ENCODE data around the gene ATP2B3. TPM values are rescaled to one million over a fixed set of nuclear protein-coding genes. Genes with fewer than 3 reads are reported as not detected.

ATP2B3 gene
- total RNA-seq, 4 donors from 2014 or later: 0.13 to 0.37 (median 0.31) TPM; not detected in 1

- peaks cover 0 to 52% of the 10 kb centered on the region in 2 donors for H3K36me3 ChIP-seq
- TF ChIP-seq EP300 (IDR thresholded peaks at IDR 0.05): no peak
- no peak for TF ChIP-seq CTCF (IDR thresholded peaks at IDR 0.05)
- no peak for TF ChIP-seq POLR2A (IDR thresholded peaks at IDR 0.05)
- TF ChIP-seq POLR2AphosphoS5 (IDR thresholded peaks at IDR 0.05): no peak
Measured at GRCh38 chrX:153587342-153587741, 69.9 kb downstream of the ATP2B3 start.

DNA sequence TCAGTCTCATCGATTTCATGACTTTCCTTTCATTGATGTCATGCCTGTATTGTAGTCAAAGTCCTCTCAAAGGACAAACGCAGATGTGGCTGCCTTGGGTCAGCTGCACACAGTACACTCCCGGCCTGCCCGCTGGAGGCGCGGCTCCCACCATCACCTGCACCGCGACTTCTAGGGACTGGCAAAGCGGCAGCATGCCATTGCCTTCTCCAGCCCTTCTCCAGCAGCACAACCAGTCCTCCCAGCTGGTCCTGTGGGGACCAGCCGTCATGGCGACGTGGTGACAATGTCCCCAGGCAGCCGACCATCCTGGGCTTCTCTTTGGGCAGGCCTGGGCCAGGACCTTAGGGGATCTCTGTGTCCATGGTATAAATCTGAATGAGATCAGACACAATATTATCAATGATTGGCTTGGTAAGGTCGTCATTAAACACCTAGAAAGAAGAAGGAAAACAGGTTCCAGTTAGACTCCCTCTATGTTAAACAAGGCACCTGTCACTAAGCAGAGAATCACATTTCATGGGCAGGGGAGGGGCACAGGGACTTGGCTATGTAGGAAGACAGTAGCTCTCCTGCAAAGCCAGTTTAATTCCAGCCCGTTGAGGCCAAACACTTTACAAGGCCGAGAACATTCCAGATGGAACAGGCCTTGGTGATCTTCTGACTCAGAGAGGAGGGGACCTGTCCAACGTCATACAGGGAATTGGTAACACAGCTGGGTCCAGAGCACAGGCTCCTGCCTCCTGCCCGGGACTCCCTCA, 70.8 kb downstream of the ATP2B3 start:
- H3K36me3 ChIP-seq: peaks cover 0 to 60% of the 10 kb centered on the region in 2 donors
- TF ChIP-seq POLR2AphosphoS5 (IDR thresholded peaks at IDR 0.05) (no peak), EP300 (IDR thresholded peaks at IDR 0.05) (no peak), CTCF (IDR thresholded peaks at IDR 0.05) (no peak), POLR2A (IDR thresholded peaks at IDR 0.05) (no peak)
- peaks cover 0 to 4% (median 0%) of the 10 kb centered on the region in 3 donors for H3K4me1 ChIP-seq
- no peak overlapping the region for H3K4me3 ChIP-seq
- H3K9me3 ChIP-seq: no peaks in the 10 kb centered on the region
- no peak for ATAC-seq
- WGBS, 2 donors (ENCODE audit: low coverage in 1 of 2): 60 to 100% methylated on average over 1 to 3 of the region's 18 CpGs
- H3K27ac ChIP-seq: no peak overlapping the region
- no peaks in the 10 kb centered on the region for H3K27me3 ChIP-seq

More at GRCh38 chrX:153587342-153587741, 69.9 kb downstream of the ATP2B3 start:
- Histone ChIP-seq H3K27me3 (no peaks in the 10 kb centered on the region), H3K27ac (no peak overlapping the region), H3K9me3 (no peaks in the 10 kb centered on the region), H3K4me1 (no peaks in the 10 kb centered on the region), H3K4me3 (no peak overlapping the region)
- 73 to 100% methylated on average over 1 to 5 of the region's 10 CpGs for WGBS, 2 donors (ENCODE audit: low coverage in 1 of 2)
- no peak for ATAC-seq

DNA sequence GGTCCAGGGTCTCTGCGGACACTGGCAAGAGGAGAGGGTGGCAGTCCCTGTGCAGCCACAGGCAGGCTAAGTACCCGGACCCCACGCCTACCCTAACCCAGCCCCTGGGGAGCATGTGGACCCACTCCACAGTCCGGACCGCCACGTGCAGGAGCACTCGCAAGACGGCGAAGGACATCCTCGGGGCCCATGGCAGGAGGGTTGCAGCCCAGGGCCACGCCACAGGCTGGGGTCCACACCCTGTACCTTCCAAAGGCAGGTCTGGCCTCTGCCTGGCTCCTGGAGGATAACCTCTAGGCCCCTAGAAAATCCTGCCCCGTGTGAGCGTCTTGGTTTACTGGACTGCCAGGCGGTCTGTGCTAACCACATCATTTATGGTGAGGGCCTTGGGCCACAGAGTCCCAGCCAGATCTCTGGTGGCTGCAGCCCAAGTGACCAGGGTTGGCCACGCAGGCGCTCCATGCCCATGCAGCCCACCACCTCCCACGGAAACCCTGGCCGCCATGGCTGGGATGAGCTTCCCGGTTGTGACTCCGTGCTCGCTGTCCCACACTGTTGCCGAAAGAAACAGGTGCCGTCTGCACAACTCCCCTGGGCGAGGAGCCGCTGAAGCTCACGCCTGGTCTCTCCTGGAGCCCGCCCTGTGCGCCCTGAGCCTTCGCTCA, 71.5 kb downstream of the ATP2B3 start:
- no peak overlapping the region for H3K4me3 ChIP-seq
- no peaks in the 10 kb centered on the region for H3K9me3 ChIP-seq
- peaks cover 0 to 8% (median 0%) of the 10 kb centered on the region in 3 donors for H3K4me1 ChIP-seq
- H3K27me3 ChIP-seq: no peaks in the 10 kb centered on the region
- no peak overlapping the region for H3K27ac ChIP-seq
- TF ChIP-seq CTCF (IDR thresholded peaks at IDR 0.05) (no peak), POLR2AphosphoS5 (IDR thresholded peaks at IDR 0.05) (no peak), POLR2A (IDR thresholded peaks at IDR 0.05) (no peak), EP300 (IDR thresholded peaks at IDR 0.05) (no peak)
- no peak for ATAC-seq
- peaks cover 0 to 67% of the 10 kb centered on the region in 2 donors for H3K36me3 ChIP-seq
- WGBS, 2 donors (ENCODE audit: low coverage in 1 of 2): no CpG with 5 or more reads among the region's 29 CpGs

- Histone ChIP-seq H3K36me3 (peaks cover 0 to 89% of the 10 kb centered on the region in 2 donors), H3K27ac (no peak overlapping the region), H3K4me1 (peaks cover 0 to 8% (median 0%) of the 10 kb centered on the region in 3 donors), H3K4me3 (no peak overlapping the region), H3K9me3 (no peaks in the 10 kb centered on the region), H3K27me3 (no peaks in the 10 kb centered on the region)
- TF ChIP-seq EP300 (IDR thresholded peaks at IDR 0.05) (no peak), POLR2AphosphoS5 (IDR thresholded peaks at IDR 0.05) (no peak), CTCF (IDR thresholded peaks at IDR 0.05) (no peak), POLR2A (IDR thresholded peaks at IDR 0.05) (no peak)
- no peak for ATAC-seq
- WGBS, 2 donors (ENCODE audit: low coverage in 1 of 2): 79% methylated on average over 7 of the region's 26 CpGs; no CpG with 5 or more reads in 1 of the 2 donors
Measured at GRCh38 chrX:153590961-153591956, 73.8 kb downstream of the ATP2B3 start.
